ENCODE measurements around the gene NOC4L. TPM values are rescaled to one million over a fixed set of nuclear protein-coding genes. Genes with fewer than 3 reads are reported as not detected.
"Not testable (repeated sequence)": the region's sequence is repeated elsewhere in the genome, so short reads cannot be mapped to it uniquely, and the experiment has no call there.

NOC4L gene
- total and polyA plus RNA-seq, 7 donors, result 7.9 to 36.7 (median 25.7) TPM

GRCh38 chr12:132147423-132148367, 3.4 kb downstream of the NOC4L start:
- TF ChIP-seq, protein P1, sequence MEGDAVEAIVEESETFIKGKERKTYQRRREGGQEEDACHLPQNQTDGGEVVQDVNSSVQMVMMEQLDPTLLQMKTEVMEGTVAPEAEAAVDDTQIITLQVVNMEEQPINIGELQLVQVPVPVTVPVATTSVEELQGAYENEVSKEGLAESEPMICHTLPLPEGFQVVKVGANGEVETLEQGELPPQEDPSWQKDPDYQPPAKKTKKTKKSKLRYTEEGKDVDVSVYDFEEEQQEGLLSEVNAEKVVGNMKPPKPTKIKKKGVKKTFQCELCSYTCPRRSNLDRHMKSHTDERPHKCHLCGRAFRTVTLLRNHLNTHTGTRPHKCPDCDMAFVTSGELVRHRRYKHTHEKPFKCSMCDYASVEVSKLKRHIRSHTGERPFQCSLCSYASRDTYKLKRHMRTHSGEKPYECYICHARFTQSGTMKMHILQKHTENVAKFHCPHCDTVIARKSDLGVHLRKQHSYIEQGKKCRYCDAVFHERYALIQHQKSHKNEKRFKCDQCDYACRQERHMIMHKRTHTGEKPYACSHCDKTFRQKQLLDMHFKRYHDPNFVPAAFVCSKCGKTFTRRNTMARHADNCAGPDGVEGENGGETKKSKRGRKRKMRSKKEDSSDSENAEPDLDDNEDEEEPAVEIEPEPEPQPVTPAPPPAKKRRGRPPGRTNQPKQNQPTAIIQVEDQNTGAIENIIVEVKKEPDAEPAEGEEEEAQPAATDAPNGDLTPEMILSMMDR (IDR thresholded peaks at IDR 0.05), result no peak
- intact Hi-C loops (cut with DNase I), result no loop called here
- Histone ChIP-seq H3K36me3 (ENCODE audit: insufficient read depth in 1 of 2, low read depth in 1 of 2) (peaks cover 0 to 43% of the 10 kb centered on the region in 2 donors), H3K27me3 (ENCODE audit: insufficient read depth in 3 of 3, low read length in 2 of 3) (no peaks in the 10 kb centered on the region), H3K9me3 (no peaks in the 10 kb centered on the region), H3K27ac (no peak overlapping the region), H3K4me3 (no peak overlapping the region), H3K4me1 (peaks cover 13% of the 10 kb centered on the region)
- 90 to 94% (median 92%) methylated on average over 35 to 38 of the region's 38 CpGs for WGBS, 3 donors
- DNase-seq (peak in 1 of 2 donors; percentile 51), ATAC-seq (no peak)

DNA sequence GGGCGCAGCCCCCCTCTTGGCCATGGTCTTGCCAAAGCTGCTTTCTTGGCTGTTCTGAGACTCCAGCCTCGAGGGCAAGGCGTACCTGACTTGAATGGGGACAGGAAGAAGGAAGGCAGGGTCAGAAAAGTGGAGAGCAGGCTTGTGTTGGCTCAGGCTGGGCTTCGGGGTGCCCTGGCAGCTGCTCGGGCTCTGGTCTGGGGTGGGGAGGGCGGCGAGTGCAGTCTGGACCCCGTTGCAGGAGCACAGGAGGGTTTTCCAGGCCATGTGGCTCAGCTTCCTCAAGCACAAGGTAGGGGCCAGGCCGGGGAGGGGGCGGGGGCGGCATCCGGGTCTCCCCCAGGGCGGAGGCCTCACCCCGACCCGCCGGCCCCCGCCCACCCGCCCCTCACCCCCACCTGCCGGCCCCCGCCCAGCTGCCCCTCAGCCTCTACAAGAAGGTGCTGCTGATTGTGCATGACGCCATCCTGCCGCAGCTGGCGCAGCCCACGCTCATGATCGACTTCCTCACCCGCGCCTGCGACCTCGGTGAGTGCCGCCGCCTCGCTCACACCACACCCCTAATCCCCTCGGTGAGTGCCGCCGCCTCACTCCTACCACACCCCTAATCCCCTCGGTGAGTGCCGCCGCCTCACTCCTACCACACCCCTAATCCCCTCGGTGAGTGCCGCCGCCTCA, 4.2 kb downstream of the NOC4L start:
- Histone ChIP-seq H3K4me1 (peaks cover 6% of the 10 kb centered on the region), H3K36me3 (ENCODE audit: insufficient read depth in 1 of 2, low read depth in 1 of 2) (peaks cover 0 to 43% of the 10 kb centered on the region in 2 donors), H3K9me3 (no peaks in the 10 kb centered on the region), H3K4me3 (no peak overlapping the region), H3K27ac (no peak overlapping the region), H3K27me3 (ENCODE audit: insufficient read depth in 3 of 3, low read length in 2 of 3) (no peaks in the 10 kb centered on the region)
- DNase-seq (peak; percentile 16 to 52), ATAC-seq (no peak)
- intact Hi-C loops (cut with DNase I), result no loop called here
- TF ChIP-seq, protein P1 (IDR thresholded peaks at IDR 0.05), result no peak
- 90 to 93% (median 93%) methylated on average over 10 to 35 of the region's 41 CpGs for WGBS, 3 donors

- peak in 1 of 2 donors; percentile 48 for DNase-seq
- H3K4me1 ChIP-seq; H3K27ac ChIP-seq; H3K27me3 ChIP-seq (ENCODE audit: insufficient read depth in 3 of 3, low read length in 2 of 3); H3K9me3 ChIP-seq; H3K4me3 ChIP-seq; ATAC-seq; intact Hi-C loops (cut with DNase I): not testable (repeated sequence)
- 95 to 98% (median 97%) methylated on average over 6 to 25 of the region's 32 CpGs for WGBS, 3 donors
- peaks cover 0 to 43% of the 10 kb centered on the region in 2 donors for H3K36me3 ChIP-seq (ENCODE audit: insufficient read depth in 1 of 2, low read depth in 1 of 2)
These were observed 5.3 kb downstream of the NOC4L start for GRCh38 chr12:132149526-132149925.

DNA sequence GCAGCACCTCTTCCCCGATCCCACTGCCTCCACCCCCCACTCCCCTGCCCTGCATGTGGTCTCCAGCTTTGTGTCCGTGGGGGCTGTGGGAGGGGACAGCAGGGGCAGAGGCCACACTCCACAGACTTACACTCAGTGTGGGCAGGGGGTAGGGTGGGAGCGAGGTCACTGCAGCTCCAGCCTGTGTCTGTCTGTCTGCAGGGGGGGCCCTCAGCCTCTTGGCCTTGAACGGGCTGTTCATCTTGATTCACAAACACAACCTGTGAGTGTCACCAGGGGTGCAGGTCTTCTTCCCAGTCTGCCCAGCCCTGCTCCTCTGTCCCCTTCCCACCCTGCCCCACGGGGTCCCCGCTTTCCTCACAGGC, 6.5 kb downstream of the NOC4L start:
- no peaks in the 10 kb centered on the region for H3K9me3 ChIP-seq
- no peaks in the 10 kb centered on the region for H3K27me3 ChIP-seq (ENCODE audit: insufficient read depth in 3 of 3, low read length in 2 of 3)
- TF ChIP-seq, protein P1 (IDR thresholded peaks at IDR 0.05), result no peak
- ATAC-seq (no peak), DNase-seq (peak; percentile 10 to 41)
- H3K4me1 ChIP-seq, result no peaks in the 10 kb centered on the region
- 83 to 91% (median 88%) methylated on average over 4 to 6 of the region's 6 CpGs for WGBS, 3 donors
- no peak overlapping the region for H3K4me3 ChIP-seq
- no peak overlapping the region for H3K27ac ChIP-seq
- H3K36me3 ChIP-seq (ENCODE audit: insufficient read depth in 1 of 2, low read depth in 1 of 2), result peaks cover 0 to 38% of the 10 kb centered on the region in 2 donors
- intact Hi-C loops (cut with DNase I), result loop anchor here (10.0 kb wide), 2 partner anchors 374 to 464 kb away; partner anchors contain the start of genes LRCOL1 (in 1 of the 2) and P2RX2 (in 1 of the 2)
